Natural killer cell (primary cell): ENCODE measurements around the gene CD79A. TPM values are rescaled to one million over a fixed set of nuclear protein-coding genes. Genes with fewer than 3 reads are reported as not detected.

ENCODE experiments used
- ATAC-seq, 3 donors: fragments of 150-1000 bp in 2 of 3; fragments of 200-7000 bp in 1 of 3; cut with Tn5 transposase; 1 replicate in 1 of 3; 2 replicates in 2 of 3; pipeline ENCODE4 v1.10.0; 2021; ENCODE audit warnings: mild to moderate bottlenecking in 2 of 3, moderate library complexity in 2 of 3
- DNase-seq, 2 donors: peaks; one replicate each; pipeline versions ENCODE4 v3.0.0 to v3.0.0-alpha.2; 2013 to 2021; ENCODE audit warnings: mixed read lengths in 1 of 2
- H3K27ac ChIP-seq: one replicate; pipeline ENCODE4 v1.5.1; 2013; ENCODE audit warnings: mild to moderate bottlenecking, low read length
- H3K27me3 ChIP-seq: one replicate; pipeline ENCODE4 v1.6.1; 2013; ENCODE audit warnings: low read length; ENCODE audit not compliant: control insufficient read depth, insufficient read depth
- H3K36me3 ChIP-seq: one replicate; pipeline ENCODE4 v1.6.1; 2013; ENCODE audit warnings: low read length; ENCODE audit not compliant: control insufficient read depth, insufficient read depth
- H3K4me1 ChIP-seq: one replicate; pipeline ENCODE4 v1.6.1; 2013; ENCODE audit warnings: low read length; ENCODE audit not compliant: control insufficient read depth, insufficient read depth
- H3K4me3 ChIP-seq: one replicate; pipeline ENCODE4 v1.5.1; 2013; ENCODE audit warnings: low read length
- H3K9me3 ChIP-seq: one replicate; pipeline ENCODE4 v1.6.1; 2013; ENCODE audit warnings: low read length; ENCODE audit not compliant: control insufficient read depth, insufficient read depth
- H3K27ac Mint-ChIP-seq, 2 donors: one replicate each; pipeline ENCODE4 v1.8.0; 2022; ENCODE audit warnings: mild to moderate bottlenecking in 2 of 2, mixed read lengths in 2 of 2, moderate library complexity in 1 of 2
- H3K27me3 Mint-ChIP-seq, 2 donors: one replicate each; pipeline ENCODE4 v1.8.0; 2022; ENCODE audit warnings: low read depth in 2 of 2, mixed read lengths in 2 of 2
- H3K36me3 Mint-ChIP-seq: one replicate; pipeline ENCODE4 v1.8.0; 2022; ENCODE audit warnings: mixed read lengths
- H3K4me1 Mint-ChIP-seq, 2 donors: one replicate each; pipeline ENCODE4 v1.8.0; 2022; ENCODE audit warnings: mixed read lengths in 2 of 2
- H3K4me3 Mint-ChIP-seq: one replicate; pipeline ENCODE4 v1.8.0; 2022; ENCODE audit warnings: mild to moderate bottlenecking, moderate library complexity, mixed read lengths
- H3K9me3 Mint-ChIP-seq, 2 donors: one replicate each; pipeline ENCODE4 v1.8.0; 2022; ENCODE audit warnings: mixed read lengths in 2 of 2
- WGBS: methylation state at CpG from one replicate; pipeline ENCODE4 v1.1.7; 2013; ENCODE audit warnings: missing lambda C conversion rate; ENCODE audit not compliant: insufficient coverage; 5-methylcytosine and 5-hydroxymethylcytosine counted together
- intact Hi-C: fragments of 100-400 bp; cut with micrococcal nuclease; formaldehyde crosslinking; loops from one replicate; pipeline ENCODE4 v1.14.2; 2022
- total RNA-seq, 4 donors: library from RNA; stranded (reverse); fragments of 120-200 nt in 1 of 4; gene quantifications; one replicate each; pipeline versions ENCODE4 v1.2.3 to v1.2.4, GENCODE V29; 2013 to 2022
- TF ChIP-seq, protein P1 (sequence below): fragments of 200-600 bp; IDR thresholded peaks from one replicate; pipeline ENCODE4 v1.8.0; 2022; ENCODE audit warnings: antibody characterized with exemption

Gene CD79A
- total RNA-seq, 3 donors from 2014 or later (not counting 1 experiment from before 2014, with no cell fraction given), result 5.6 to 35.5 (median 6.0) TPM

DNA sequence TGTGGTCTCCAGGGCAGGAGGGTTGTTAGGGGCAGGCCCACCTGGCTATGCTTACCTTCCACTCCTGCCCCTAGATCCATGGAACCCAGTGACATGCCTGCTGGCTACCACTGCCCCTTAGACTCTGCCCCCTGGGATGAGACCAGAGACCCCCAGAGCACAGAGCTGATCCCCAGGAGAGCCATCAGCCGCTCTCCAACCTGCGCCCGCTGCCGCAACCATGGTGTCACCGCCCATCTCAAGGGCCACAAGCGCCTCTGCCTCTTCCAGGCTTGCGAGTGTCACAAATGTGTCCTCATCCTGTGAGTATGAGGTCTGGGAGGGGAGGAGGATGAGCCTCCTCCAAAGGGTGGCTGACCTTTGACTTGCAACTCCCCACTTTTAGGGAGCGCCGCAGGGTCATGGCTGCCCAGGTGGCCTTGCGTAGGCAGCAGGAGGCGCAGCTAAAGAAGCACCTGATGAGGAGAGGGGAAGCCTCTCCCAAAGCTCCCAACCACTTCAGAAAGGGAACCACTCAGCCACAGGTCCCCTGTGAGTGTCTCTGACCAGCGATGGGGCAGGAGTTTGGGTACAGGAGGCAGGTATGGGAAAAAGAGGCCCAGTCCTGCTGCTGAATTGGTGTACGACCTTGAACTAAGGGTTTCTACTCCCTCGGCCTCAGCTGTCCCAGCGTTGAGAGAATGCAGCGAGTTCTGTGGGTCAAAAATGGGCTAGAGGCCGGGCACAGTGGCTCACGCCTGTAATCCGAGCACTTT is 29.6 kb upstream of the CD79A start:
- Mint-ChIP-seq H3K36me3 (no peaks in the 10 kb centered on the region), H3K27ac (no peak overlapping the region), H3K9me3 (peaks cover 0 to 3% of the 10 kb centered on the region in 2 donors), H3K27me3 (peaks cover 7 to 13% of the 10 kb centered on the region in 2 donors), H3K4me1 (no peaks in the 10 kb centered on the region), H3K4me3 (no peak overlapping the region)
- H3K9me3 ChIP-seq, result no peaks in the 10 kb centered on the region
- no peak overlapping the region for H3K27ac ChIP-seq
- no peak overlapping the region for H3K4me3 ChIP-seq
- no peak for ATAC-seq
- TF ChIP-seq, protein P1, sequence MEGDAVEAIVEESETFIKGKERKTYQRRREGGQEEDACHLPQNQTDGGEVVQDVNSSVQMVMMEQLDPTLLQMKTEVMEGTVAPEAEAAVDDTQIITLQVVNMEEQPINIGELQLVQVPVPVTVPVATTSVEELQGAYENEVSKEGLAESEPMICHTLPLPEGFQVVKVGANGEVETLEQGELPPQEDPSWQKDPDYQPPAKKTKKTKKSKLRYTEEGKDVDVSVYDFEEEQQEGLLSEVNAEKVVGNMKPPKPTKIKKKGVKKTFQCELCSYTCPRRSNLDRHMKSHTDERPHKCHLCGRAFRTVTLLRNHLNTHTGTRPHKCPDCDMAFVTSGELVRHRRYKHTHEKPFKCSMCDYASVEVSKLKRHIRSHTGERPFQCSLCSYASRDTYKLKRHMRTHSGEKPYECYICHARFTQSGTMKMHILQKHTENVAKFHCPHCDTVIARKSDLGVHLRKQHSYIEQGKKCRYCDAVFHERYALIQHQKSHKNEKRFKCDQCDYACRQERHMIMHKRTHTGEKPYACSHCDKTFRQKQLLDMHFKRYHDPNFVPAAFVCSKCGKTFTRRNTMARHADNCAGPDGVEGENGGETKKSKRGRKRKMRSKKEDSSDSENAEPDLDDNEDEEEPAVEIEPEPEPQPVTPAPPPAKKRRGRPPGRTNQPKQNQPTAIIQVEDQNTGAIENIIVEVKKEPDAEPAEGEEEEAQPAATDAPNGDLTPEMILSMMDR, result no peak
- no peaks in the 10 kb centered on the region for H3K27me3 ChIP-seq
- no peaks in the 10 kb centered on the region for H3K36me3 ChIP-seq
- no peak for DNase-seq
- intact Hi-C loops, result no loop called here
- WGBS, result 91% methylated on average over 19 of the region's 19 CpGs
- H3K4me1 ChIP-seq, result no peaks in the 10 kb centered on the region

DNA sequence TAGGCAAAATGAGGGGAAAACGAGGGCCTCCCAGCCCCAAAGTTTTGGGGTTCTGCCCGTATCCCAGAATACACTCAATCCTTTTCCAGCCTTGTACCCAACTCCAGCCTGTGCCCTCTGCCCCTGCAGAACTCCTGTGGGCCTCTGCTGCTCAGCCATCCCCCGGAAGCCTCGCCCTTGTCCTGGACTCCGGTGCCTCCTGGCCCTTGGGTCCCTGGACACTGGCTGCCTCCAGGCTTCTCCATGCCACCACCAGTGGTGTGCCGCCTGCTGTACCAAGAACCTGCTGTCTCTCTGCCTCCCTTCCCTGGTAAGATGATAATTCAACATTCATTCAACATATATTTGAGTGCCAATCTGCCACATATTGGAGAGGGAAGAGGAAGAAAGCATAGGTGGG is 28.4 kb upstream of the CD79A start:
- Mint-ChIP-seq H3K27me3 (peaks cover 7 to 12% of the 10 kb centered on the region in 2 donors), H3K36me3 (no peaks in the 10 kb centered on the region), H3K4me1 (no peaks in the 10 kb centered on the region), H3K27ac (no peak overlapping the region), H3K4me3 (no peak overlapping the region), H3K9me3 (peaks cover 0 to 3% of the 10 kb centered on the region in 2 donors)
- Histone ChIP-seq H3K36me3 (no peaks in the 10 kb centered on the region), H3K27ac (no peak overlapping the region), H3K4me3 (no peak overlapping the region), H3K9me3 (no peaks in the 10 kb centered on the region), H3K4me1 (no peaks in the 10 kb centered on the region), H3K27me3 (no peaks in the 10 kb centered on the region)
- TF ChIP-seq, protein P1, result no peak
- DNase-seq, result no peak
- ATAC-seq, result no peak
- 85% methylated on average over 6 of the region's 6 CpGs for WGBS
- intact Hi-C loops, result no loop called here

DNA sequence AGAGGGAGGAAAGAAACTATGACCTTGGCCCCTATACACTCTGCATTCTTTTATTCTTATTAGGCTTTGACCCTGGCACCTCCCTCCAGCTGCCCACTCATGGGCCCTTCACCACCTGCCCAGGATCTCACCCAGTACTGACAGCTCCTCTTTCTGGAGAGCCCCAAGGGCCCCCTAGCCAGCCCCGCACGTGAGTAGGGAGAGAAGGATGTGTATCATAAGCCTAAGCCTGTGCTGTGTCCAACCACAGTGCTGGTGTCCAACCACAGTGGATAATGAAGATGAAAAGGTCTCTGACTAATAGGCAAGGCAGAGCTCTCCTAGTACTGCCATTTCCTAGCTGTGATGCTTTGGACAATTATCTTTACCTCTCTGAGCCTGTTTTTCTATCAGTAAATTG is 28.0 kb upstream of the CD79A start:
- Histone ChIP-seq H3K4me1 (no peaks in the 10 kb centered on the region), H3K27me3 (no peaks in the 10 kb centered on the region), H3K4me3 (no peak overlapping the region), H3K27ac (no peak overlapping the region), H3K36me3 (no peaks in the 10 kb centered on the region), H3K9me3 (no peaks in the 10 kb centered on the region)
- ATAC-seq (no peak), DNase-seq (no peak)
- no peak overlapping the region for H3K27ac Mint-ChIP-seq
- peaks cover 0 to 3% of the 10 kb centered on the region in 2 donors for H3K9me3 Mint-ChIP-seq
- peaks cover 7 to 13% of the 10 kb centered on the region in 2 donors for H3K27me3 Mint-ChIP-seq
- H3K4me1 Mint-ChIP-seq, result no peaks in the 10 kb centered on the region
- no peaks in the 10 kb centered on the region for H3K36me3 Mint-ChIP-seq
- no peak overlapping the region for H3K4me3 Mint-ChIP-seq
- TF ChIP-seq, protein P1, result no peak
- intact Hi-C loops, result no loop called here
- WGBS, result 76% methylated on average over 2 of the region's 2 CpGs

DNA sequence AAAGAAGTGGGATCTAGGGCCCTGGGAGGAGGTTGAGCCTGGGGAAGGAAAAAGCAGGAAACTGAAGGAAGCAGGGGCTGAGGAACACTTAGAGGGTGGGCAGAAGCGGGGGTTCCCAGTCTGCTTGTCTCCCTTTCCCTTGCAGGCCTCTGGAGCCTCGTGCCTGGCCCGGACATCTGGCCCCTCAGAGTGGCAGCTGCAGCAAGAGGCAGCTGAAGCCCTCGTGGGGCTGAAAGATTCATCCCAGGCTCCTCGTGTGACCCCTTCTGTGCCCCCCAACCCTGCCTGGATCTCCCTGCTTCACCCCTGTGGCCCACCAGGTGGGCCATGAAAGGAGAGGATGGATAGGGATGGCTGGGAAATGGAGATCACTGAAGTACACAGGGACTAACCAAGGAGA is 26.7 kb upstream of the CD79A start:
- peaks cover 7 to 17% of the 10 kb centered on the region in 2 donors for H3K27me3 Mint-ChIP-seq
- Histone ChIP-seq H3K27me3 (no peaks in the 10 kb centered on the region), H3K4me1 (no peaks in the 10 kb centered on the region), H3K36me3 (no peaks in the 10 kb centered on the region), H3K4me3 (no peak overlapping the region), H3K9me3 (no peaks in the 10 kb centered on the region), H3K27ac (no peak overlapping the region)
- H3K4me1 Mint-ChIP-seq, result no peaks in the 10 kb centered on the region
- WGBS, result 73% methylated on average over 5 of the region's 5 CpGs
- intact Hi-C loops, result no loop called here
- H3K36me3 Mint-ChIP-seq, result no peaks in the 10 kb centered on the region
- H3K4me3 Mint-ChIP-seq, result no peak overlapping the region
- no peaks in the 10 kb centered on the region for H3K9me3 Mint-ChIP-seq
- DNase-seq, result no peak
- H3K27ac Mint-ChIP-seq, result no peak overlapping the region
- no peak for ATAC-seq
- TF ChIP-seq, protein P1, result no peak
